VCaP (cell line): ENCODE measurements around the gene ACACA.

Experiments used
- H3K27ac ChIP-seq: fragments of 450-650 bp; 2 replicates; pipeline ENCODE4 v1.5.1; 2017
- CTCF ChIP-seq: fragments of 450-650 bp; conservative IDR thresholded peaks from 2 replicates; pipeline ENCODE4 v1.5.1; 2017; ENCODE audit warnings: mild to moderate bottlenecking, moderate library complexity

The ACACA gene

DNA sequence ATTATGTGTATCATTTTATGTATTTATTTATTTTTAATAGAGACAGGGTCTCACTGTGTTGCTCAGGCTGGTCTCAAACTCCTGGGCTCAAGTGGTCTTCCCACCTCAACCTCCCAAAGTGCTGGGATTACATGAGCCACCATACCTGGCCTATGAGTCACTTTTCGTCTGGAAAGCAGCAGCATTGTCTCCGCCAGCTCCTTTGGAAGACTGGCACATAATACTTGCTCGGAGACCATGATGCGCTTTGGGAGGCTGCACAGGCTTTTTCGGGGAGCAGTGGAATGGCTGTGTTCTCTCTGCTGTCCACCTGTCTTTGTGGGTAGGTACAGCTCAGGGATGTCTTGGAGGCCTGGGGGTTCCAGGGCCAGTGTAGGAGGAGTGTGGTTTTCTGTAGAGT lies 355.7 kb downstream of the ACACA start:
- no peak for TF ChIP-seq CTCF
- H3K27ac ChIP-seq = no peak overlapping the region

GRCh38 chr17:37048811-37049210 lies 357.8 kb downstream of the ACACA start:
- TF ChIP-seq CTCF = no peak
- no peak overlapping the region for H3K27ac ChIP-seq

GRCh38 chr17:37047631-37048104 lies 359.0 kb downstream of the ACACA start:
- TF ChIP-seq CTCF = peak; percentile 99
- no peak overlapping the region for H3K27ac ChIP-seq

DNA sequence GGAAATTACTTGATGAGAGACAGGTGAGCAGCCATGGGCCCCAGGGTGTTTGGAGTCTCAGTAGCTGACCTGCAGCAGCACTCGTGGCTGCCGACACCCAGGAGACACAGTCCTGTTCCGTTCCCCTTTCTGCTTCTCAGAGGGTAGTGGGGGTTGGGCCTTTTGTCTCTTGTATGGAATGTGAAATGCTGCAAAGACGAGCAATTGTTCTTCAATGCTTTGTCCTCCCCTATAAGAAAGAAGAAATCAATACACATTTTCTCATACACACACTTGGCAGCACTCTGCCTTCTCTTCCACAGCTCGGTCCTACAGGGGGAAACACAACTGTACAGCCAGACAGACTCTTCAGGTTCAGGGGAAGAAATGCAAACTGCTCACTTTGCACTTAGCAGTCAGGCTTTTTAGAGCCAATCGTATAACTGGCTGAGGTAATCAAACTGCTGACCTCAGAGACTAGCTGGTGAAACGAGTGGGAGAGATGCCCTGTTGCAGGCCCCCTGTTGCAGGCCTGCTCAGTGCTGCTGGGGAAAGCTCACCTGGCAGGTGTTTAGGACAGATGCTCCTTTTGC lies 361.2 kb downstream of the ACACA start:
- TF ChIP-seq CTCF = no peak

DNA sequence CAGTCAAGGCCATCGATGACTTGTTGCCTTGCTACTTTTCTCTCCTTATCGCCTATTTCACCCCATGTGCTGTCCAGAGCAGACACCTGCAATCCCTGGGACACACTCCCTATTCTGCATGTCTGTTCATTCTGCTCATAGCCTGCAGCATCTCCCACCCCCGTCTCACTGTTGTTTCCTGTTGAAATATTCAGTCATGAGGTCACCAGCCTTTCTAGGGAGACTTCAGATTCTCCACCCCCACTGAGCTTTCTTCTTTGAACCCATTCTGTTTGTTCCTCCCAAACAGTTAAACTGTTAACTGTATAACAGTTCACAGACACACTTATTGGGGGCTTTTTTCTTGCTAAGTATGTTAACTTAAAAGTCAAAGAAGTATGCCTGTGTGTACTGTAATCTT lies 363.4 kb downstream of the ACACA start:
- TF ChIP-seq CTCF = no peak
- no peak overlapping the region for H3K27ac ChIP-seq

More for the DNA sequence above, 361.2 kb downstream of the ACACA start:
- H3K27ac ChIP-seq = no peak overlapping the region

DNA sequence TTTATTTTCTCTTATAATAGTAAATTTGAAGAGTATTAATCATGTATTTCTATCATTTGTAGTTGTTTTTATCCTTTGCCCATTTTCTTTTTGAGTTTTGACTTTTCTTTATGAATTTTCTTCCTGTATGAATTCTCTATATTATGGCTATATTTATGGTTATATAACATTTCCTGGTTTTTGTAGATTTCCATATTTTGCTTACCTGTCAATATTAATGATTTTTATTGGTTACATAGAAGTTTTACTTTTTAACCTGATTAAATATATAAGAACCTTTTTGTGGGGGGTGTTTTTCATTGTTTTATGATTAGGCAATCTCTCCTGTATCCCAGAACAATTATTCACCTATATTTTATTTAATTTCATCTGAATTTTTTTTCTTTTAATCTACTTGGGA lies 364.7 kb downstream of the ACACA start:
- no peak for TF ChIP-seq CTCF
- H3K27ac ChIP-seq = no peak overlapping the region

GRCh38 chr17:37039269-37039668 lies 367.4 kb downstream of the ACACA start:
- no peak for TF ChIP-seq CTCF

More at GRCh38 chr17:37039269-37039668, 367.4 kb downstream of the ACACA start:
- peak overlapping the region; percentile 67 for H3K27ac ChIP-seq
